Measurements from ENCODE around the gene NCBP2. TPM values are rescaled to one million over a fixed set of nuclear protein-coding genes. Genes with fewer than 3 reads are reported as not detected.

The NCBP2 gene
- total RNA-seq, 1 experiment from 2014 or later = 119 TPM

DNA sequence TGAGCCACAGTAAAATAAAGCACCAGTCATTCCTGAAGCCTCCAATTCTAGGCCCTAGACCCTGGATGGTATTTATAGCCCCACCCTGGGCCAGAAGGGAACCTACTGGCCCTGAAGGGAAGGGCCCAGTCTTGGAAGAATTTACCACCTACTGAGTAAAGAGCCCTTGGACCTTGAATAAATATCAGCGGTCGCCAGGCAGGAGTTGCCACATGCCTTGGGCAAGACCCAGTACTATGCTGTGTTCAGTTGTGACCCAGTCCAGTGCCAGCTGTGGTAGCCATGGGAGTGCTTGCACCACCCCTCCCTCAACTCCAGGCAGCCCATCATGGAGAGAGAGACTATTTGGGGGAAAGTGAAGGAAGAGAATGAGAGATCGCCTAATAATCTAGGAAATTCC lies 27.0 kb downstream of the NCBP2 start:
- Histone ChIP-seq H3K27me3 (ENCODE audit: low read length) (no peaks in the 10 kb centered on the region), H3F3A (ENCODE audit: low read length, unreplicated experiment) (no peaks in the 10 kb centered on the region), H3K4me1 (ENCODE audit: insufficient read depth, low read length) (no peaks in the 10 kb centered on the region), H4K20me1 (ENCODE audit: low read length) (no peaks in the 10 kb centered on the region), H3K79me2 (ENCODE audit: low read length) (no peaks in the 10 kb centered on the region), H3K9me2 (replicated peaks; ENCODE audit: low read length) (no peaks in the 10 kb centered on the region), H3K4me2 (ENCODE audit: low read length) (no peak overlapping the region), H3K9me3 (ENCODE audit: low read length) (no peaks in the 10 kb centered on the region), H3K36me3 (ENCODE audit: low read depth, low read length) (peaks cover 20% of the 10 kb centered on the region), H3K9ac (ENCODE audit: low read length) (no peak overlapping the region), H3K4me3 (ENCODE audit: low read length) (no peak overlapping the region), H2AFZ (ENCODE audit: low read length) (no peak overlapping the region), H3K27ac (ENCODE audit: low read length) (no peak overlapping the region)
- ATAC-seq (no peak), DNase-seq (no peak)
- TF ChIP-seq CTCF (conservative IDR thresholded peaks at IDR 0.05; ENCODE audit: low read depth, low read length) (no peak), EZH2 (IDR thresholded peaks at IDR 0.05; ENCODE audit: low read length, unreplicated experiment) (no peak), EZH2phosphoT487 (IDR thresholded peaks at IDR 0.05; ENCODE audit: borderline replicate concordance, low read length) (no peak)
- POLR2A ChIA-PET (ENCODE audit: unreplicated experiment) = no interaction called here
- no TSS peak for BruUV-seq (replicated peaks)
- CTCF ChIA-PET = no interaction called here
- intact Hi-C loops (cut with micrococcal nuclease) = no loop called here

DNA sequence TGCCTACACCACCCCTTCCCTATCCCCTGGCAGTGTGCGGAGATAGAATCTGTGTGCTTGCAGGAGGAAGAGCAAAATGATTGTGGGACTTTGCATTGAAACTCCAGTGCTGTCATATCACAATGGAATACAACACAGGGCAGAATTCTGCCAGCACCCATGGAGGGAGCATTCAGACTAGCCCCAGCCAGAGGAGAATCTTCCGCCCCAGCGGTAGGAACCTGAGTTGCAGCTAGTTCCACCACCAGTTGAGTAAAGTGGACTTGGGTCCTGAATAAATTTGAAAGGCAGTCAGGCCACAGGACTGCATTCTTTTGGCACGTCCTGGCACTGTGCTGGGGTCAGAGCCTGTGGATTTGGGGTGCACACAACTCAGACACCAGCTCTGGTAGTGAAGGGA lies 27.5 kb downstream of the NCBP2 start:
- Histone ChIP-seq H3K9me3 (ENCODE audit: low read length) (no peaks in the 10 kb centered on the region), H3K79me2 (ENCODE audit: low read length) (no peaks in the 10 kb centered on the region), H3F3A (ENCODE audit: low read length, unreplicated experiment) (no peaks in the 10 kb centered on the region), H3K9me2 (replicated peaks; ENCODE audit: low read length) (no peaks in the 10 kb centered on the region), H3K4me1 (ENCODE audit: insufficient read depth, low read length) (no peaks in the 10 kb centered on the region), H3K27ac (ENCODE audit: low read length) (no peak overlapping the region), H3K36me3 (ENCODE audit: low read depth, low read length) (peaks cover 20% of the 10 kb centered on the region), H3K4me2 (ENCODE audit: low read length) (no peak overlapping the region), H3K9ac (ENCODE audit: low read length) (no peak overlapping the region), H4K20me1 (ENCODE audit: low read length) (no peaks in the 10 kb centered on the region), H3K4me3 (ENCODE audit: low read length) (no peak overlapping the region), H3K27me3 (ENCODE audit: low read length) (no peaks in the 10 kb centered on the region), H2AFZ (ENCODE audit: low read length) (no peak overlapping the region)
- CTCF ChIA-PET = no interaction called here
- no TSS peak for BruUV-seq (replicated peaks)
- no peak for DNase-seq
- no peak for ATAC-seq
- POLR2A ChIA-PET (ENCODE audit: unreplicated experiment) = no interaction called here
- intact Hi-C loops (cut with micrococcal nuclease) = no loop called here
- TF ChIP-seq EZH2phosphoT487 (IDR thresholded peaks at IDR 0.05; ENCODE audit: borderline replicate concordance, low read length) (no peak), EZH2 (IDR thresholded peaks at IDR 0.05; ENCODE audit: low read length, unreplicated experiment) (no peak), CTCF (conservative IDR thresholded peaks at IDR 0.05; ENCODE audit: low read depth, low read length) (no peak)

DNA sequence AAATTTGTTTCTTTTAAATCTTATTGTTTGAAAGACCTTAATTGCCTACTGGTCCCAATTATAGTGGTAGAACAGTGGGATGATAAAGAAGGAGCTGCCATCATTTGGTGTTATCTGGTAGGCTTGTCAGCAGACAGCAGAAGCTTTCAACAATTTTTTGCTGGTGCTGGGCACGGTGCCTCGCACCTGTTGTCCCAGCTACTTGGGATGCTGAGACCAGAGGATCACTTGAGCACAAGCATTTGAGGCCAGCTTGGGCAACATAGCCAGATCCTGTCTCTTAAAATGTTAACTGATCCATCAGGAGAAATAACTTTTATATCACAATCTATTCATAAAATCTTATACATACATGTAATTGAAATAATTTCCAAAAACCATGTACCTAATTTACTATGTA lies 38.6 kb downstream of the NCBP2 start:
- CTCF ChIA-PET = no interaction called here
- BruUV-seq (replicated peaks) = no TSS peak

More for the DNA sequence above, 38.6 kb downstream of the NCBP2 start:
- H2AFZ ChIP-seq (ENCODE audit: low read length) = no peak overlapping the region
- no peaks in the 10 kb centered on the region for H3K79me2 ChIP-seq (ENCODE audit: low read length)
- ATAC-seq (no peak), DNase-seq (no peak)
- H4K20me1 ChIP-seq (ENCODE audit: low read length) = no peaks in the 10 kb centered on the region
- no peak overlapping the region for H3K4me2 ChIP-seq (ENCODE audit: low read length)
- POLR2A ChIA-PET (ENCODE audit: unreplicated experiment) = no interaction called here
- no peak overlapping the region for H3K27ac ChIP-seq (ENCODE audit: low read length)
- H3K4me1 ChIP-seq (ENCODE audit: insufficient read depth, low read length) = no peaks in the 10 kb centered on the region
- no peak overlapping the region for H3K4me3 ChIP-seq (ENCODE audit: low read length)
- no peak for TF ChIP-seq CTCF (conservative IDR thresholded peaks at IDR 0.05; ENCODE audit: low read depth, low read length)
- no peak for TF ChIP-seq EZH2phosphoT487 (IDR thresholded peaks at IDR 0.05; ENCODE audit: borderline replicate concordance, low read length)
- no peak for TF ChIP-seq EZH2 (IDR thresholded peaks at IDR 0.05; ENCODE audit: low read length, unreplicated experiment)
- H3K27me3 ChIP-seq (ENCODE audit: low read length) = no peaks in the 10 kb centered on the region
- H3K9me3 ChIP-seq (ENCODE audit: low read length) = no peaks in the 10 kb centered on the region
- H3K36me3 ChIP-seq (ENCODE audit: low read depth, low read length) = peaks cover 50% of the 10 kb centered on the region
- H3F3A ChIP-seq (ENCODE audit: low read length, unreplicated experiment) = no peaks in the 10 kb centered on the region
- no peak overlapping the region for H3K9ac ChIP-seq (ENCODE audit: low read length)
- intact Hi-C loops (cut with micrococcal nuclease) = no loop called here
- H3K9me2 ChIP-seq (replicated peaks; ENCODE audit: low read length) = no peaks in the 10 kb centered on the region
